ENCODE data around the gene PLEKHG2. TPM values are rescaled to one million over a fixed set of nuclear protein-coding genes. Genes with fewer than 3 reads are reported as not detected.

PLEKHG2 gene
- total and polyA plus RNA-seq, 9 of the 15 experiments (the other 6 are each of a cell fraction or from before 2014, with no cell fraction given) = 0.98 to 45.7 (median 9.8) TPM

GRCh38 chr19:39444598-39445195 lies 32.2 kb downstream of the PLEKHG2 start:
- in situ Hi-C loops (cut with MboI) (loop anchor here (5.0 kb wide), 1 partner anchor 93 kb away; no protein-coding TSS in a partner anchor), intact Hi-C loops (cut with micrococcal nuclease) (loop anchor here (2.0 to 5.0 kb wide), 2 partner anchors 38 to 54 kb away; partner anchors contain the start of genes MED29, PAF1 and TIMM50)
- FAIRE-seq = no peak
- Histone ChIP-seq H3K9me3 (replicated peaks; ENCODE audit: control insufficient read depth, insufficient read depth, low read depth, low read length) (no peaks in the 10 kb centered on the region), H3K4me1 (replicated peaks in 1 of 2; ENCODE audit: control insufficient read depth in 2 of 2, insufficient read depth in 2 of 2, low read length in 2 of 2) (peaks cover 2 to 22% of the 10 kb centered on the region in 2 experiments; a peak in 3 of 5 replicates), H3K4me3 (peak overlapping the region; percentile 71), H3K79me2 (ENCODE audit: control insufficient read depth, insufficient read depth, low read length) (peaks cover 53% of the 10 kb centered on the region), H2AFZ (ENCODE audit: low read depth, low read length) (peak overlapping the region; percentile 81), H3K27me3 (ENCODE audit: control insufficient read depth in 2 of 2, insufficient read depth in 2 of 2, low read length in 2 of 2) (no peaks in the 10 kb centered on the region), H3K36me3 (ENCODE audit: control insufficient read depth, insufficient read depth, low read length) (peaks cover 25% of the 10 kb centered on the region; the same call in 2 of the 3 replicates), H3K4me2 (ENCODE audit: insufficient read depth, low read length) (peak overlapping the region; percentile 90), H3K9ac (ENCODE audit: insufficient read depth in 1 of 2, low read depth in 2 of 2, low read length in 2 of 2) (peak overlapping the region; percentile 89 to 99), H3K27ac (ENCODE audit: extremely low read depth, low read depth, low read length) (peak overlapping the region; percentile 72), H3K9me1 (ENCODE audit: control insufficient read depth, insufficient read depth, low read length) (no peaks in the 10 kb centered on the region), H4K20me1 (replicated peaks; ENCODE audit: control insufficient read depth, insufficient read depth, low read length) (peaks cover 4% of the 10 kb centered on the region; the same call in 1 of the 2 replicates)
- TF ChIP-seq PKNOX1 (IDR thresholded peaks at IDR 0.05) (0 out of 2 replicates have a peak, but pooled peaks have one; percentile 35), KAT7 (CRISPR knock-in tag; IDR thresholded peaks at IDR 0.05; ENCODE audit: borderline replicate concordance) (0 out of 2 replicates have a peak, but pooled peaks have one; percentile 64), FOSL1 (tag; conservative IDR thresholded peaks at IDR 0.05) (0 out of 2 replicates have a peak, but pooled peaks have one; percentile 9), ZNF586 (CRISPR knock-in tag; conservative IDR thresholded peaks at IDR 0.05) (no peak), LCOR (CRISPR knock-in tag; IDR thresholded peaks at IDR 0.05) (0 out of 2 replicates have a peak, but pooled peaks have one; percentile 24), SMARCA4 (IDR thresholded peaks at IDR 0.05) (0 out of 2 replicates have a peak, but pooled peaks have one; percentile 32), ZNF184 (CRISPR knock-in tag; IDR thresholded peaks at IDR 0.05) (no peak), PBX2 (CRISPR knock-in tag; IDR thresholded peaks at IDR 0.05; ENCODE audit: low read depth) (no peak), PBX2 (tag; conservative IDR thresholded peaks at IDR 0.05; ENCODE audit: low read depth) (peak; percentile 50), CHD1 (IDR thresholded peaks at IDR 0.05; ENCODE audit: low read length) (peak; percentile 63), HBP1 (CRISPR knock-in tag; IDR thresholded peaks at IDR 0.05) (no peak), PHB (CRISPR knock-in tag; IDR thresholded peaks at IDR 0.05) (no peak), MEIS2 (IDR thresholded peaks at IDR 0.05; ENCODE audit: partially characterized antibody) (peak; percentile 61)
- peak in 1 of 4 experiments; percentile 38 for DNase-seq (ENCODE audit: extremely low read depth in 1 of 4, low spot score in 3 of 4)
- WGBS (ENCODE audit: insufficient coverage, low coverage, missing lambda C conversion rate) = 1% methylated on average over 14 of the region's 17 CpGs
- POLR2A ChIA-PET = interaction anchor here (0.7 to 2.3 kb wide), 7 partner anchors 9 to 89 kb away, joined by 3 to 38 read pairs (median 4); partner anchors contain the start of genes RPS16 and TIMM50
- CTCF ChIA-PET (ENCODE audit: low intra/inter-chr PET ratio) = interaction anchor here (0.7 kb wide), 1 partner anchor 74 kb away, joined by 3 read pairs; no protein-coding TSS in a partner anchor
- ATAC-seq = peak; percentile 8
- BruUV-seq (replicated peaks) = TSS peak; percentile 96
